ENCODE results near the gene DMD.
"Not testable (repeated sequence)": the region's sequence is repeated elsewhere in the genome, so short reads cannot be mapped to it uniquely, and the experiment has no call there.

The DMD gene

GRCh38 chrX:32267796-32268195 is 943.6 kb downstream of the DMD start:
- no peaks in the 10 kb centered on the region for H3K4me1 Mint-ChIP-seq (ENCODE audit: low read depth in 2 of 2)
- DNase-seq (no peak), ATAC-seq (replicated peaks) (no peak)
- no peaks in the 10 kb centered on the region for H3K27me3 Mint-ChIP-seq
- H3K27ac Mint-ChIP-seq = no peak overlapping the region
- H3K4me3 Mint-ChIP-seq = no peak overlapping the region
- H3K36me3 Mint-ChIP-seq (ENCODE audit: insufficient read depth) = no peaks in the 10 kb centered on the region
- H3K9me3 Mint-ChIP-seq = peaks cover 0 to 3% of the 10 kb centered on the region in 2 donors

- H3K4me3 Mint-ChIP-seq; H3K36me3 Mint-ChIP-seq (ENCODE audit: insufficient read depth); H3K9me3 Mint-ChIP-seq; H3K4me1 Mint-ChIP-seq (ENCODE audit: low read depth in 2 of 2); DNase-seq; H3K27ac Mint-ChIP-seq; ATAC-seq (replicated peaks); H3K27me3 Mint-ChIP-seq: not testable (repeated sequence)
Measured at GRCh38 chrX:32246675-32247074, 964.7 kb downstream of the DMD start.

GRCh38 chrX:32195611-32196010 is 1015.7 kb downstream of the DMD start:
- Mint-ChIP-seq H3K27me3 (no peaks in the 10 kb centered on the region), H3K4me1 (ENCODE audit: low read depth in 2 of 2) (no peaks in the 10 kb centered on the region), H3K27ac (no peak overlapping the region), H3K36me3 (ENCODE audit: insufficient read depth) (peaks cover 3% of the 10 kb centered on the region), H3K4me3 (no peak overlapping the region), H3K9me3 (peaks cover 5 to 18% of the 10 kb centered on the region in 2 donors)
- ATAC-seq (replicated peaks) (no peak), DNase-seq (no peak)

- Mint-ChIP-seq H3K4me3 (no peak overlapping the region), H3K27me3 (no peaks in the 10 kb centered on the region), H3K4me1 (ENCODE audit: low read depth in 2 of 2) (no peaks in the 10 kb centered on the region), H3K27ac (no peak overlapping the region), H3K36me3 (ENCODE audit: insufficient read depth) (no peaks in the 10 kb centered on the region), H3K9me3 (peaks cover 5 to 18% of the 10 kb centered on the region in 2 donors)
- no peak for ATAC-seq (replicated peaks)
- DNase-seq = no peak
Measured at GRCh38 chrX:32191316-32191715, 1020.0 kb downstream of the DMD start.

- Mint-ChIP-seq H3K4me1 (ENCODE audit: low read depth in 2 of 2) (no peaks in the 10 kb centered on the region), H3K4me3 (no peak overlapping the region), H3K27ac (no peak overlapping the region), H3K36me3 (ENCODE audit: insufficient read depth) (no peaks in the 10 kb centered on the region), H3K9me3 (no peaks in the 10 kb centered on the region), H3K27me3 (no peaks in the 10 kb centered on the region)
- no peak for ATAC-seq (replicated peaks)
- no peak for DNase-seq
Measured at GRCh38 chrX:32185160-32185559, 1026.2 kb downstream of the DMD start.

- DNase-seq (no peak), ATAC-seq (replicated peaks) (no peak)
- Mint-ChIP-seq H3K36me3 (ENCODE audit: insufficient read depth) (no peaks in the 10 kb centered on the region), H3K4me1 (ENCODE audit: low read depth in 2 of 2) (no peaks in the 10 kb centered on the region), H3K9me3 (no peaks in the 10 kb centered on the region), H3K4me3 (no peak overlapping the region), H3K27me3 (no peaks in the 10 kb centered on the region), H3K27ac (no peak overlapping the region)
Measured at GRCh38 chrX:32183066-32183465, 1028.3 kb downstream of the DMD start.

GRCh38 chrX:32176510-32176909 is 1034.8 kb downstream of the DMD start:
- no peaks in the 10 kb centered on the region for H3K36me3 Mint-ChIP-seq (ENCODE audit: insufficient read depth)
- ATAC-seq (replicated peaks) = no peak
- no peak overlapping the region for H3K4me3 Mint-ChIP-seq
- peaks cover 4 to 9% of the 10 kb centered on the region in 2 donors for H3K9me3 Mint-ChIP-seq
- no peak overlapping the region for H3K27ac Mint-ChIP-seq
- no peaks in the 10 kb centered on the region for H3K4me1 Mint-ChIP-seq (ENCODE audit: low read depth in 2 of 2)
- DNase-seq = no peak
- H3K27me3 Mint-ChIP-seq = no peaks in the 10 kb centered on the region

GRCh38 chrX:32170481-32170880 is 1040.9 kb downstream of the DMD start:
- ATAC-seq (replicated peaks) = no peak
- H3K27me3 Mint-ChIP-seq = no peaks in the 10 kb centered on the region
- no peak overlapping the region for H3K27ac Mint-ChIP-seq
- peaks cover 0 to 2% of the 10 kb centered on the region in 2 donors for H3K9me3 Mint-ChIP-seq
- no peaks in the 10 kb centered on the region for H3K36me3 Mint-ChIP-seq (ENCODE audit: insufficient read depth)
- H3K4me1 Mint-ChIP-seq (ENCODE audit: low read depth in 2 of 2) = no peaks in the 10 kb centered on the region
- no peak overlapping the region for H3K4me3 Mint-ChIP-seq
- no peak for DNase-seq

GRCh38 chrX:32155044-32155638 is 1056.2 kb downstream of the DMD start:
- Mint-ChIP-seq H3K27ac (no peak overlapping the region), H3K9me3 (no peaks in the 10 kb centered on the region), H3K4me1 (ENCODE audit: low read depth in 2 of 2) (no peaks in the 10 kb centered on the region), H3K4me3 (no peak overlapping the region), H3K36me3 (ENCODE audit: insufficient read depth) (no peaks in the 10 kb centered on the region), H3K27me3 (no peaks in the 10 kb centered on the region)
- ATAC-seq (replicated peaks) (no peak), DNase-seq (no peak)

GRCh38 chrX:32153585-32153984 is 1057.8 kb downstream of the DMD start:
- DNase-seq (no peak), ATAC-seq (replicated peaks) (no peak)
- Mint-ChIP-seq H3K4me3 (no peak overlapping the region), H3K36me3 (ENCODE audit: insufficient read depth) (no peaks in the 10 kb centered on the region), H3K9me3 (no peaks in the 10 kb centered on the region), H3K27ac (no peak overlapping the region), H3K4me1 (ENCODE audit: low read depth in 2 of 2) (no peaks in the 10 kb centered on the region), H3K27me3 (no peaks in the 10 kb centered on the region)

GRCh38 chrX:32150141-32150540 is 1061.2 kb downstream of the DMD start:
- no peaks in the 10 kb centered on the region for H3K27me3 Mint-ChIP-seq
- H3K9me3 Mint-ChIP-seq = no peaks in the 10 kb centered on the region
- no peak overlapping the region for H3K4me3 Mint-ChIP-seq
- DNase-seq (no peak), ATAC-seq (replicated peaks) (no peak)
- no peak overlapping the region for H3K27ac Mint-ChIP-seq
- no peaks in the 10 kb centered on the region for H3K36me3 Mint-ChIP-seq (ENCODE audit: insufficient read depth)
- H3K4me1 Mint-ChIP-seq (ENCODE audit: low read depth in 2 of 2) = no peaks in the 10 kb centered on the region

- Mint-ChIP-seq H3K36me3 (ENCODE audit: insufficient read depth) (no peaks in the 10 kb centered on the region), H3K27ac (no peak overlapping the region), H3K27me3 (no peaks in the 10 kb centered on the region), H3K9me3 (peaks cover 0 to 2% of the 10 kb centered on the region in 2 donors), H3K4me1 (ENCODE audit: low read depth in 2 of 2) (no peaks in the 10 kb centered on the region), H3K4me3 (no peak overlapping the region)
- DNase-seq = no peak
- no peak for ATAC-seq (replicated peaks)
Measured at GRCh38 chrX:32141841-32142240, 1069.5 kb downstream of the DMD start.

GRCh38 chrX:32139476-32139875 is 1071.9 kb downstream of the DMD start:
- DNase-seq = no peak
- H3K27ac Mint-ChIP-seq = no peak overlapping the region
- H3K36me3 Mint-ChIP-seq (ENCODE audit: insufficient read depth) = no peaks in the 10 kb centered on the region
- H3K4me1 Mint-ChIP-seq (ENCODE audit: low read depth in 2 of 2) = no peaks in the 10 kb centered on the region
- H3K9me3 Mint-ChIP-seq = peaks cover 0 to 2% of the 10 kb centered on the region in 2 donors
- no peak for ATAC-seq (replicated peaks)
- no peaks in the 10 kb centered on the region for H3K27me3 Mint-ChIP-seq
- no peak overlapping the region for H3K4me3 Mint-ChIP-seq

- DNase-seq (no peak), ATAC-seq (replicated peaks) (no peak)
- Mint-ChIP-seq H3K27ac (no peak overlapping the region), H3K4me3 (no peak overlapping the region), H3K27me3 (no peaks in the 10 kb centered on the region), H3K9me3 (peaks cover 2 to 12% of the 10 kb centered on the region in 2 donors), H3K4me1 (ENCODE audit: low read depth in 2 of 2) (no peaks in the 10 kb centered on the region), H3K36me3 (ENCODE audit: insufficient read depth) (no peaks in the 10 kb centered on the region)
Measured at GRCh38 chrX:32137525-32137924, 1073.8 kb downstream of the DMD start.

GRCh38 chrX:32126997-32127396 is 1084.4 kb downstream of the DMD start:
- Mint-ChIP-seq H3K27me3 (no peaks in the 10 kb centered on the region), H3K9me3 (peaks cover 5 to 13% of the 10 kb centered on the region in 2 donors), H3K4me3 (no peak overlapping the region), H3K27ac (no peak overlapping the region), H3K4me1 (ENCODE audit: low read depth in 2 of 2) (no peaks in the 10 kb centered on the region), H3K36me3 (ENCODE audit: insufficient read depth) (no peaks in the 10 kb centered on the region)
- no peak for ATAC-seq (replicated peaks)
- DNase-seq = no peak
